BE2C (cell line): ENCODE results near the gene RACGAP1.

ENCODE experiments used
- DNase-seq: peaks from one replicate; pipeline ENCODE4 v3.0.0-alpha.2; 2020
- H3K27me3 ChIP-seq: fragments of 250-450 bp; sonication (Bioruptor Pico); 2 replicates; pipeline ENCODE4 v1.5.1; 2020; ENCODE audit warnings: mild to moderate bottlenecking
- H3K36me3 ChIP-seq: fragments of 250-450 bp; sonication (Bioruptor Pico); 2 replicates; pipeline ENCODE4 v1.5.1; 2020; ENCODE audit warnings: mild to moderate bottlenecking
- H3K4me1 ChIP-seq: fragments of 250-450 bp; sonication (Bioruptor Pico); 2 replicates; pipeline ENCODE4 v1.5.1; 2020
- H3K4me3 ChIP-seq: 2 replicates; pipeline ENCODE4 v1.5.1; 2011; ENCODE audit warnings: low read depth, low read length
- H3K9me3 ChIP-seq: fragments of 250-450 bp; sonication (Bioruptor Pico); 2 replicates; pipeline ENCODE4 v1.5.1; 2020
- TF ChIP-seq, protein P1 (sequence below): IDR thresholded peaks from 2 replicates; pipeline ENCODE4 v1.5.1; 2012; ENCODE audit warnings: mild to moderate bottlenecking, low read depth, low read length

RACGAP1 gene

DNA sequence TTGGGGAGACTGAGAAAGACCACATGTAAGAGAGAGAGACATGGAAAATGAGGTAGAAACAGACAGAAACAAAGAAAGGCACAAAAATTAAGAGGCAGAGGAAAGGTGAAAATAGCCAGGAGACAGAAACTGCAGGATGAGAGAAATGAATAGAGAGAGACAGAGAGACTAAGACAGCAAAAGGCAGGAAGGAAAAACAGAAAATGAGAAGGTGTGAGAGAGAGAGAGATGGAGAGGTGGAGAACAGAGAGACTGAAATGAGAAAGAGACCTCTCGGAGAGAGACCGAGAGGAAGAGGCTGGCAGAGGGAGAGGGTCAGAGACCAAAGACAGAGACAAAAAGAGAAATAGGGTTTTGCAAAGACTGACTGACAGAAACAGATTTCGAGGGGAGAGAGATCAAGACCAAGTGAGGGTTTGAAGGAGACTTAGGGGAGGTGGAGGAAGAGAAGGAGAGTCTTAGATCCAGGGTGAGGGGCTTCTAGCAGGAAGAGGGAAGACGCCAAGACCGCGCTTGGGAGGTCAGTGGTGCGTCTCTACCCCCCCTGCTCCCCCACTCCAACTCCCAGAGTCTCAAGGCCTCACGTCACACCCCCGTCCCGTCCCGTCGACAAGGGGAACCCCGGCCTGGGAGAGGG lies 64.7 kb downstream of the RACGAP1 start:
- DNase-seq: no peak
- no peak overlapping the region for H3K4me3 ChIP-seq
- no peaks in the 10 kb centered on the region for H3K27me3 ChIP-seq
- no peaks in the 10 kb centered on the region for H3K36me3 ChIP-seq
- no peaks in the 10 kb centered on the region for H3K9me3 ChIP-seq
- H3K4me1 ChIP-seq: no peaks in the 10 kb centered on the region
- TF ChIP-seq, protein P1, sequence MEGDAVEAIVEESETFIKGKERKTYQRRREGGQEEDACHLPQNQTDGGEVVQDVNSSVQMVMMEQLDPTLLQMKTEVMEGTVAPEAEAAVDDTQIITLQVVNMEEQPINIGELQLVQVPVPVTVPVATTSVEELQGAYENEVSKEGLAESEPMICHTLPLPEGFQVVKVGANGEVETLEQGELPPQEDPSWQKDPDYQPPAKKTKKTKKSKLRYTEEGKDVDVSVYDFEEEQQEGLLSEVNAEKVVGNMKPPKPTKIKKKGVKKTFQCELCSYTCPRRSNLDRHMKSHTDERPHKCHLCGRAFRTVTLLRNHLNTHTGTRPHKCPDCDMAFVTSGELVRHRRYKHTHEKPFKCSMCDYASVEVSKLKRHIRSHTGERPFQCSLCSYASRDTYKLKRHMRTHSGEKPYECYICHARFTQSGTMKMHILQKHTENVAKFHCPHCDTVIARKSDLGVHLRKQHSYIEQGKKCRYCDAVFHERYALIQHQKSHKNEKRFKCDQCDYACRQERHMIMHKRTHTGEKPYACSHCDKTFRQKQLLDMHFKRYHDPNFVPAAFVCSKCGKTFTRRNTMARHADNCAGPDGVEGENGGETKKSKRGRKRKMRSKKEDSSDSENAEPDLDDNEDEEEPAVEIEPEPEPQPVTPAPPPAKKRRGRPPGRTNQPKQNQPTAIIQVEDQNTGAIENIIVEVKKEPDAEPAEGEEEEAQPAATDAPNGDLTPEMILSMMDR: no peak

DNA sequence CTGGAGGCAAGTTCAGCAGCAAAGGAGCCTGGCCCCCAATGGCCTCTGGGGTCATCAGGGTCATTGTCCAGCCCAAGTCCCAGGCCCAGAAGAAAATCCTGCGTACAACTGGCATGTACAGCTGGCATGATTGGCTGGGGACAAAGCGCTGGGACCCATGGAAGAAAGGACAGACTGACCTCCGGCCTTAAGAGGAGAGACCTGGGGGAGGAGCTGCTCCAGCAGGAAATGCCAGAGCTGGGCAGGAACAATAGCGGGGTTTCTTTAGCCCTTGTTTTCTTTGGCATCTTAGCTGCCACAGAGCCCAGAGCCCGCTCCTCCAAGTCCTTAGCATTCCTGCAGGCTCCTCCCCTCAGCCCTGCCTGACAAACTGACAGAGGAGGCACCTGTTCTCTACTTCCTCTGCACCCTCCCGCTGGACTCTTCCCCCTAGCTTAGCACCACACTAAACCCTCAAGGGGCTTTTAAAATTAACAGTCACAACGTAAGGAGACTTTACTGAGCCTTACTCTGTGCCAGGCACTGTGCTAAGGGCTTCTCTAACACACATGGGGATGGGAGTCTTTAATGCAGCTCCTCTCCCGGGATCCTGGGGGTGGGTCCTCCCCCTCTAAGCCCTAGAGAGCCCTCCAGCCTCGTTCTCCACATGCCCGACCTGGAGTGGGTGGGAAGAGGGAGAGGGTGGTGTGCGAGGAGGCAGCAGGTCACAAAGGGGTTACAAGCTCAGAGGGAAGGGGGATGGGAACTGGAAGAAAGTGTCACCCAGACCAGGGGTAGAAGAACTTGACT lies 65.4 kb downstream of the RACGAP1 start:
- Histone ChIP-seq H3K27me3 (no peaks in the 10 kb centered on the region), H3K4me3 (no peak overlapping the region)
- DNase-seq: no peak

DNA sequence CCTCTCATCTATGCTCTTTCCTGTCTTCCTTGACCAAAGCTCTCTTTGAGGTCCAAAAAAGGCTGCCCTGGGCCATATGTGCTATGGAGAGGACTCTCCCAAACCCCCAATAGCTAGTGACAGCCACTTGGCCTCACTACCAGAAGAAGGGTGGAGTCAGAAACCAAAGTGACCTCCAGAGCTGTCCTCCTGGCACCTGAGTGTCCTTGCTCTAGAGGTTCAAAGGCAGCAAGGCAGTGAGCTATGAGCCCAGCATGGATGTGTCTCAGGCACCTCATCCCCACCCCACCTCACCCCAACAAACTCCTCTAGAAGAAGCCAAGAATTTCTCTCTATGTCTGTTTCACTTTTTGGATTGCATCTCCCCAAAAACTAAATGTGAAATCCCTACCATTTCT lies 67.7 kb downstream of the RACGAP1 start:
- TF ChIP-seq, protein P1: no peak
- Histone ChIP-seq H3K4me3 (no peak overlapping the region), H3K4me1 (peaks cover 2% of the 10 kb centered on the region; the same call in 1 of the 2 replicates), H3K9me3 (no peaks in the 10 kb centered on the region), H3K36me3 (no peaks in the 10 kb centered on the region), H3K27me3 (no peaks in the 10 kb centered on the region)
- no peak for DNase-seq

More for the DNA sequence above, 65.4 kb downstream of the RACGAP1 start:
- TF ChIP-seq, protein P1: no peak
- H3K36me3 ChIP-seq: no peaks in the 10 kb centered on the region
- H3K9me3 ChIP-seq: no peaks in the 10 kb centered on the region
- H3K4me1 ChIP-seq: no peaks in the 10 kb centered on the region

DNA sequence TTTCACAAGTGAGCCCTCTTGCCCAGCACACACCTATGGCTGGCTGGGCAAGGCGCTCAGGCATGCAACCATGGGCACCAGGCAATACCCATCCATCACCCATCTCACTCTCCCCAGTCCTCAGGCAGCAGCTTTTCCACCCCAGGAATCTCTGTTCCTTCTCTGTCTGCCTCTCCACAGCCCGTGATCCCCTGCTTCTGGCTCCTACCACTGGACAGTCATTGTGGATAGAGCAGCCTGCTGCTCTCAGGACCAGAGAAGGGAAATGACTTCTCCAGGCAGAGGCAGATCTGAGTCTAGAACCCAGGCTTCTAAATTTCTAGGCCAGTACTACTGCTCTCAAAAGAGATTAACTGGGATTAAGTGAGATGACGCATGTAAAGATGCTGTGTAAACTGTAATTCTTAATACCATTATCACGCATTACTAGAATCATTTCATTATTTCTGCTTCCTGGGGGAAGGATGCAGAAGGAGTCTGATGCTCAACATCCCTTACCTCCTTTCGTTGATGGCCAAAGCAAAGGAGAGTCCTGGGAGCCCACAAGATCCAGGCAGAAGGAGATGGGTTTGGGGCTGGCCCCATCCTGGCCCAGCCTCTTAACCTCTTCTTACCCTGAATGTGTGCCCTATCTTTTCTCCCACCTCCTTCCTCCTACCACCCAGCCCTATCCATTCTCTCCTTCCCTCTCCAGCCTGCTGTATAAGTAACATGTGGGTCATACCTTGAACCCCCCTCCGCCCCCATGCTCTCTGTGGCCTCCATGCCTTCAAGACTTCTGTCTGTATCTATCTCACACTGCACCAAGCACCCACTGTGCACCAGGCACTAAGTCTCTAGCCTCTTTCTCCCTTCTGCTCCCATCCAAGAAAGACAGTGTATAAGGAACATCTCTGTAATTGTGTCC lies 68.4 kb downstream of the RACGAP1 start:
- H3K27me3 ChIP-seq: no peaks in the 10 kb centered on the region
- no peak overlapping the region for H3K4me3 ChIP-seq
- H3K36me3 ChIP-seq: no peaks in the 10 kb centered on the region
- no peaks in the 10 kb centered on the region for H3K9me3 ChIP-seq
- no peak for DNase-seq
- peaks cover 2% of the 10 kb centered on the region; the same call in 1 of the 2 replicates for H3K4me1 ChIP-seq
- TF ChIP-seq, protein P1: no peak

DNA sequence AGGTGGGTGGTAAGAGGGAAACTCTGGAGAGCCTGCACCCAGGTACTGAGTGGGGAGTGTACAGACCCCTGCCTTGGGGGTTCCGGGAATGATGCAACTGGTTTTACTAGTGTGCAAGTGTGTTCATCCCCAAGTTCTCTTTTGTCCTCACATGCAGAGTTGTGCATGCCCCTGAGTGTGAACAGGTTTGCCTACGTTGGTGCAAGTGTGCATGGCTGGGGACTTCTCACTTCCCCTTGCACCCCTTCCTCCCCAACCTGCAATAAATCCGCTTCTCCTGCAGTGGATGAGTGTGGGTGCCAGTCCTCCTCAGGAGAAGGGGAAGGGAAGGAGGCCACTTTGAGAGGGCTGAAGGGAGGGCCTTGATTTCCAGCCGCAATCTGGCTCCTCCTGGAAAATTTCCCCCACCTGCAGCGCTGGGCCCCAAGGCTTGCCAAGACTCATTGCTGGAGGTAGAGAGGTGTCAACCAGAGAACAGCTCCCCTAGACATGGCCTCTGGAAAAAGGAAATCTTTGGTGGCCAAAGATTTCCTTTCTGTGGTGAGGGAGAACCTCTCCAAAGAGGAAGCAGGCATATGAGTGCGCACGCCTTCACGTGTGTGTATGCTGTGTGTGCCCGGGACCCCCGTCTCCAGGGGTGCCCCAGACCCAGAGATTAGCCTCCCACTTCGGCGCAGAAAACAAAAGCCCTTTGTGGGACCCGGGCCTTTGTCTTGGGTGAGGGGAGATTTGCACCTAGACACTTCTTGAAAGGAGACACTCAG lies 69.2 kb downstream of the RACGAP1 start:
- Histone ChIP-seq H3K4me3 (no peak overlapping the region), H3K9me3 (no peaks in the 10 kb centered on the region), H3K36me3 (no peaks in the 10 kb centered on the region), H3K4me1 (peaks cover 2% of the 10 kb centered on the region), H3K27me3 (no peaks in the 10 kb centered on the region)
- DNase-seq: no peak
- TF ChIP-seq, protein P1: no peak
